HG02588 (cell line): ENCODE measurements around the gene DGKG.

Experiments used
- ATAC-seq: cut with Tn5 transposase; IDR thresholded peaks from one replicate; pipeline ENCODE4 v1.9.1; 2021; ENCODE audit warnings: mild to moderate bottlenecking, moderate library complexity; ENCODE audit not compliant: unreplicated experiment

The DGKG gene

DNA sequence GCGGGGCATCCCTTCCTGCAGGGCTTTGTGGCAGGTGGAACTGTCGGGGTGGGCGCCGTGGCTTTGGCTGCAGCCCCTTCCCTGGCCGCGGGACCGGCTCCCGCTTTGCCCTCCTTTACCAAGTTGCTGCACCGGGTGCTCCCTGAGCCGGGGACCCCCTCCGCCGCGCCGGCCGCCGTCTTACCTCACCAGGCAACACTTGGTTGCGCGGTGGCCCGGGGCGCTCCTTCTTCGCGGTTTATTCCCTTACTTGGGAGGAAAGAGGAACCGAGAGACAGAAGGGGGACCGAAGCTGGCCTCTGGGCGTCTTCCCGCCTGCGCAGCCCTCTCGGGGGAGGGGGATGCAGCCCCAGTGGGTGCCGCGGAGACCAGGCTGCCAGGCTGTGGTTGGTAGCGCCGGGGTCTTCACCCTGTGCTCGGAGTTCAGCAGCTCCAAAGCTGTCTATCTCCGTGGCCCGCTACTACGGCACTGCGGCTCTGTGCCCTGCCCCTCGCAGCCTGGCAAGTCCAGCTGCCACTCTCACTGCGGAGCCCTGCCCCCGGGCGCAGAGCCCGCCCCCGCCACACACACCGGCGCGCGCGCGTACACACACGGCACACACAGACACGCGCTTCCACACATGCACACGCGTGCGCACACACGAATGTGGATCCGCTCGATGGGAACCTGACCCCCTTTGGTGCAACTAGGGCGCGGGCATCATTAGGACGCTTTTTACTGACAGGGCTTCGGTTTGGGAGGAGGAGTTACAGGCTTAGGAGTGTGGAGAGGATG is at the start of gene DGKG:
Gene DGKG, minus strand, starts transcription at position 473 of the 775 bp plus-strand sequence. CDS start 41,775 bp downstream, outside the sequence.
- peak; percentile 69 for ATAC-seq

DNA sequence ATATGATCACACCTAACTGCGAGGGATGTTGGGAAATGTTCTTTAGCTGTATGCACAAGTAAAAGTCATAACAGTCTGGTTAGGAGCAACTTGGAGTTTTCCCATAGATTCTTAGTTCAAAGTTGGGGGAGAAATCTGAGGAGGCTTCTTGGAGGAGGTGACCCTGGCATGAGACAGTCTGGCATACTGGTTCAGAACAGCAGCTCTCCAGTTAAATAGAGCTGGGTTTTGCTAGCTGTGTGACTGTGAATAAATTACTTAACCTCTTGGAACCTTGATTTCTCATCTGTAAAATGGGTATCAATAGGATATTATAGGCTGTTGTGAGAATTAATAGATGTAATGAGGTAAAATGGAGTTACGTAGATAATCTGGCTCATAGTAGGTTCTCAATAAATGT is 49.1 kb upstream of the DGKG start:
- no peak for ATAC-seq

- no peak for ATAC-seq
Observed at GRCh38 chr3:186406669-186407635, 44.9 kb upstream of the DGKG start.

- ATAC-seq, result no peak
Observed at GRCh38 chr3:186401556-186401955, 39.5 kb upstream of the DGKG start.

GRCh38 chr3:186400662-186401061 is 38.6 kb upstream of the DGKG start:
- no peak for ATAC-seq

GRCh38 chr3:186400026-186400425 is 38.0 kb upstream of the DGKG start:
- no peak for ATAC-seq

DNA sequence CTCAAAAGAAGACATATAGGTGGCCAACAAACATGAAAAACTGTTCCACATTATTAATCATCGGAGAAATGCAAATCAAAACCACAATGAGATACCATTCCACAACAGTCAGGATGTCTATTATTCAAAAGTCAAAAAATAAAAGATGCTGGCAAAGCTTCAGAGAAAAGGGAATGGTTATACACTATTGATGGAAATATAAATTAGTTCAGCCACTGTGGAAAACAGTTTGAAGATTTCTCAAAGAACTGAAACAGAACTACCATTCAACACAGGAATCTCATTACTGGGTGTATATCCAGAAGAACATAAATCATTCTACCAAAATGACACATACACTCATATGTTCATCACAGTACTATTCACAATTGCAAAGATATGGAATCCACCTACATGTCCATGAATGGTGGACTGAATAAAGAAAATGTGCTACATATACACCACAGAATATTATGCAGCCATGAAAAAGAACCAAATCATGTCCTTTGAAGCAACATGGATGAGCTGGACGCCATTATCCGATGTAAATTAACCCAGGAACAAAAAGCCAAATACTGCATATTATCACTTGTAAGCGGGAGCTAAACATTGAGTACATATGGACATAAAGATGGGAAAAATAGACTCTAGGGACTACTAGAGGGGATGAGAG is 32.7 kb upstream of the DGKG start:
- ATAC-seq, result no peak

- no peak for ATAC-seq
Observed at GRCh38 chr3:186386883-186387560, 25.0 kb upstream of the DGKG start.

DNA sequence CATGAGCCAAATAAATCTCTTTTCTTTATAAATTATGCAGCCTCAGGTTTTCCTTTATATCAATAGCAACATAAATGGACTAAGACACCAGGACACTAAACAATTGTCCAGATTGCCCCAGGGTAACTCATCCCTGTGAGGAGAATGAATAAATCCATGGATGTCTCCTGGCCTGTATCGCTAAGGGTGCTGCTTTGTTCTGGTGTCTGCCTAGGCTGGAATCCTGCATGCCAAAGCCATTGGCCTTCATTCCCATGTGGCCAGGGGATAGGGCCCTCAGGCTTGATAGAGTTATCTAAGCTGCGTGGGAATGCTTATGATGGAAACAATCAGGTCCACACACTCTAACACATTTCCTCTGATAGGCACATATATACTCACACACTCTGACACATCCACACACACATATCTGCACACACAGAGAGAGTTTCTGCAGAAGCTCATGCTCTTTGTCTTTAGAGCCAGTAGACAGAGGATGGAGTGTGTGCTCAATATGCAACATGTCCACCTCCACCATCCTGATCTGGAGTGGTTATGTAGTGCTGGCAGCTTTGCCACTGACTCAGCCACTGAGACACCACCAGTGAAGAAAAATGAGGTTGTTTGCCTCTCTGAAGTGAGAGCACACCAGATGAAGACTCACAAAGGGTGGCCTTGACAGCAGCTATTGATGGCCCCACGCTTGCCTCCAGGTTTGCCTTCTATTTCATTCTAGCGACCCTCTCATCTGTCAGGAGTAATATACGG is 24.0 kb upstream of the DGKG start:
- ATAC-seq, result no peak

DNA sequence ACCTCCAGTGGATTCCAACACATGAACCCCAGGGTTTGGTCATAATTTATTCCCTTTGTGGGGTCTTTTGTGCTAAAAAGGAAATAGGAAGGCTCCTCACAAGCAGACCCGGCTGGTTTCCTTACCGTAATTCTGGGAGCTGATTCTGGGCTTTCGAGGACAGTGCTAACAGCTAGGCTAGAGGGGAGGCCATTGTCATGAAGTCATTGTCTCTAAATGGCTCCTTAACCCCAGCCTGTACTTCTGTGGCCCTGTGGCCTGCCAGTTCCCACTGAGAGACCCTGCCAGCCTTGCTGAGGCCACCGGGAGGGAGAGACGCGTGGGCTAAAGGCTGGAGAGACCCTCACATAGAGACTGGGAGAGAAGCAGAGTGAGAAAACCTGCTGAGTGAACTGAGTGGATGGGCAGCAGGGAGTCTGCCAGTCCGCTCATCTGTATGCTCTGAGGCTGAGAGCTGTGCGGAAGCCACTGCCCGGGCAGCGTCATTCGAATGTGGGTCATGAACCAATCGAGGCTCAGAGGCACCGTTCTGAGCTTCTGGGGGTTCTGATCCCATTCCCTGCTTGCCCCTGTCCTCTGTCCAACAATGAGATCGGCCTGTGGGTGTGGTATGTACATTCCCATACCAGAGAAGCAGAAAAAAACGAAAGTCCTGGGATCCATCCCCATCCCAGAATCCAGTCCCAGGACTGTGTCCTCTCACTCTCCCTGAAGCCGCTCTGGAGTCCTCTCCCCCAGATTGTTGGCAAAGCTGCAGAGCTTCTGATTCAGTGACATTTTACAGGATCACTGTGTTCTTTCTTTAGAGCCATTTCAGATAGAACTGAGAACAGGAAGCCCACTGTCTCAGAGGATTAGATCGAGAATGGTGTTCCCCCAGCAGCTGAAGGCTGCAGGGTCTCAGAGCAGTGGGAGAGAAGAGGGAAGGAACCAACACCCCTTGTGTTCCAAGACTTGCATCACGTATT is 21.3 kb upstream of the DGKG start:
- no peak for ATAC-seq

DNA sequence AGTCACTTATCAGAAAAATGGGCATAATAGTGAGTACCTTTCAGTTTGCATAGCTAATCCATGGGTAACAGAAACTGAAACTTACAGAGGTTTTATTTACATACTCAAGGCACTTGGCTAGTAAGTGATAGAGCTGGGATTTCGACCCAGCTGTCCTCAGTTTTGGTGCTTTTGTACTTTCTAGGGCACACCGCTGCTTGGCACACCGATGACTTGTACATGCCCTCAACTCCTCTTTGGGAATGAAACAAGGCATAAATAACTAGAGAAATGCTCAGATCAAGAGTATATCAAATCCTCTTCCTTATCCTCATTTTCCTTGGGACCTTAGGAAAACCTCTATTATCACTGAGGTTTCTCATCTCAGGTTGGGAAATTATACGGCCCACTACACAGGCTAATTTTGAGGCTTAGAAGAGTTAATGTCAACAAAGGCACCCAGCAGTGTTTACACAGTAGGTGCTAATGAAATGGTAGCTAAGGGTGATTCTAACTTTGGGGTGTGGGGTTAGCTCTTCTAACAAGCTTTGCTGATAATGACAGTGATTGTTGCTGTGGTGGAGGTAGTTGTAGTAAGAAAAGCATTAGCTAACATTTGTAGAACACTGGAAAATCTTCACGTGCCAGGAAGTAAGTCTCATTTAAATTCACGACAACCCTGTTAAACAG is 20.3 kb upstream of the DGKG start:
- no peak for ATAC-seq

DNA sequence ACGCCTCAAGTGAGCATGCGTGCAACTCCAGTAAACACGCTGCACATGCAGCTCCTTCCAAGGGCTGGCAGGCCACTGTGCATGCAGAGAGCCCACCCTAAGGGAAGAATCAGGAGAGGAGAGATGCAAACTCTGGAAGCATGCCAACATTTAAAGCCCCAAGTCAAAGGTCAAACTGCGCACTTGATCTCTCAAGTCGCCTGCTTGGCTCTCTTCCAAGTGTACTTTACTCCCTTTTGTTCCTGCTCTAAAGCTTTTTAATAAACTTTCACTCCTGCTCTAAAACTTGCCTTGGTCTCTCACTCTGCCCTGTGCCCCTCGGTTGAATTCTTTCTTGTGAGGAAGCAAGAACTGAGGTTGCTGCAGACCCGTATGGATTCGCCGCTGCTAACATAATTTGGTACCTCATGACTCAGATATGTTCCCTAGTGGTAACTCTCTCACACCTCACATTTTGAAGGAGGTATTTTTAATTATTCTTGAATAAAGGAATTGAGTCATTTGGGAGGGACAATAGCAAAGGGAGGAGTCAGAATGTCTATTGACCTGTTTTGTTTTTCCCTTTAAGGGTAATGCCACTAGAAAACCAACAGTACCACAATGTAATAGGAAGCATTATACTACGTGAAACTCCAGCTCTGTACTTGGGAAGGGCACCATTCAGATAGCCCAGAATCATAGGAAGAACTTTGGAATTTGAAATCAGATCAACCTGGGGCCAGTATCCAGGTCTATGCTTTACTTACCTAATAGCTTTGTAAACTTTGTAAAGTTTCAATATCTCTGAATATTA is 19.6 kb upstream of the DGKG start:
- no peak for ATAC-seq

DNA sequence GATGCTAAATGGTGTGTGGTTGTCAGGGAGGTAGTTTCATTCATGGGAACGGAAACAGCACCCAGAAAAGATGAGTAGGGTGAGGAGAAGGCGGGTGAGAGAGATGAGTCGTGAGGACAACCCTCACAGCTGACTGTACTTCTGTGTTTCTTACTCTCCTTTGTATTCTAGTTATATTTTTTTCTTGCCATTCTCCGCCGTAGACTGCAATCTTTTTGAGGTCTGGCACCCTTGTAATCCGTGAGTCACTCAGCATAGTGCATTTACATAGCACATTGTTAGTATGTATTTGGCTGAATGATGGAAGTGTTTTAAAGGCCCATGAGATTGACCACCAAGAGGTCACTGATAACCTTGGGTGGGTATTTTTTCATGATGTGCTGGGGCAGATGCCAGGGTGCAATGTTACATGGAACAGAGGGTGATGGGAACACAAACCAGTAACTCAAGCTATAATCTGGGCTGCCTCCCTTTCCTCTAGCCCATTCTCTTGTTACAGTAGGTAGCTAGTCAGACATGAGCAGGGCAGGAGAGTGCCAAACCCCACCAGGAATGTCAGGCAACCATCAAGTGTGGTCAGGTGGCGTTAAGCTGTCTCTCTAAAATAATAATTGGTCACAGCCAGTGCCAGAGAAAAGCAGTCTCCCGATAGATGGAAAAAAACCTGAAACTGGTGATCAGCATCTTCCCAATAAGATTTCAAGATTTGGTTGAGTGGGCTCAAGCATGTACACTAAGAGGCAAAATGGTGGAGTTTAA is 18.8 kb upstream of the DGKG start:
- no peak for ATAC-seq

- no peak for ATAC-seq
Observed at GRCh38 chr3:186375443-186375842, 13.4 kb upstream of the DGKG start.

DNA sequence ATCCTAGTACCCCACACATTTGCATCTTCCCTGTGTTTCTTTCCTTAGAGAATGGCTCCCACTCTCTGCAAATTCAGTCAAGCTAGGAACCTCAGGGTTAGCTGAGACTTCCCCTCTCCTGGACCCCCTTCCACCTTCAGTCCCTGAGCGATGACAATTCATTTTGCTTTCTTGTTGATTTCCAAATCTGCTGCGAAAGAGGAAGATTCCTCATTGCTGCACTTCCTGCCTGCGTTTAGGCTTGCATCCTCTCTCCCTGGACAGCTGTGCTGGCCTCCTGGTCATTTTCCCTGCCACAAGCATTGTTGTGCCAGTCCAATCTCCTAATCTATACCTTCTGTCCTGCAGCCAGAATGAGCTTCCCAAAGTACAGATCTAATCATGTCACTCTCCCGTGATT is 12.3 kb upstream of the DGKG start:
- ATAC-seq, result no peak

- ATAC-seq, result no peak
Observed at GRCh38 chr3:186369217-186369616, 7.2 kb upstream of the DGKG start.

- no peak for ATAC-seq
Observed at GRCh38 chr3:186368717-186369116, 6.7 kb upstream of the DGKG start.
